Keratinocyte (primary cell): Measurements from ENCODE around the gene MTA3. TPM values are rescaled to one million over a fixed set of nuclear protein-coding genes. Genes with fewer than 3 reads are reported as not detected.

ENCODE experiments used
- DNase-seq: peaks from one replicate; pipeline ENCODE4 v3.0.0-alpha.2; 2011; ENCODE audit warnings: low read depth, missing footprints, low spot score
- FAIRE-seq: peaks from 2 replicates; lab custom pipeline; 2011; peaks lifted over from hg19 to GRCh38; lab: Jason Lieb, UNC
- H2AFZ ChIP-seq: 2 replicates; pipeline ENCODE4 v1.6.0; 2012; ENCODE audit warnings: low read length, control low read depth, inconsistent platforms; ENCODE audit not compliant: control insufficient read depth
- H3K27ac ChIP-seq: 2 replicates; pipeline ENCODE4 v1.5.1; 2011; ENCODE audit warnings: low read length; ENCODE audit not compliant: control insufficient read depth, insufficient read depth
- H3K27me3 ChIP-seq: 3 replicates; pipeline ENCODE4 v1.6.0; 2011; ENCODE audit warnings: low read length; ENCODE audit not compliant: control insufficient read depth, insufficient read depth; ENCODE audit errors: extremely low read depth
- H3K36me3 ChIP-seq, 2 experiments: 2 replicates in 1 of 2; 3 replicates in 1 of 2; pipeline ENCODE4 v1.5.1; 2011; ENCODE audit warnings: low read length in 2 of 2, mild to moderate bottlenecking in 1 of 2; ENCODE audit not compliant: control insufficient read depth in 2 of 2, insufficient read depth in 2 of 2; ENCODE audit errors: extremely low read depth in 1 of 2
- H3K4me1 ChIP-seq: 3 replicates; pipeline ENCODE4 v1.5.1; 2011; ENCODE audit warnings: low read length; ENCODE audit not compliant: control insufficient read depth, insufficient read depth; ENCODE audit errors: extremely low read depth
- H3K4me2 ChIP-seq: 3 replicates; pipeline ENCODE4 v1.6.0; 2011; ENCODE audit warnings: low read depth, low read length; ENCODE audit not compliant: control insufficient read depth, insufficient read depth; ENCODE audit errors: extremely low read depth
- H3K4me3 ChIP-seq, 3 experiments: fragments of 200-600 bp in 1 of 3; sonication (generic) in 1 of 3; 2 replicates in 2 of 3; 3 replicates in 1 of 3; pipeline ENCODE4 v1.5.1; 2011 to 2016; ENCODE audit warnings: low read length in 3 of 3, mild to moderate bottlenecking in 3 of 3, control low read depth in 2 of 3, inconsistent platforms in 1 of 3, low read depth in 1 of 3, mixed read lengths in 1 of 3, mixed run types in 1 of 3, moderate library complexity in 1 of 3; ENCODE audit not compliant: control insufficient read depth in 2 of 3, insufficient read depth in 2 of 3; ENCODE audit errors: extremely low read depth in 1 of 3
- H3K79me2 ChIP-seq: 2 replicates; pipeline ENCODE4 v1.6.0; 2012; ENCODE audit warnings: low read length; ENCODE audit not compliant: control insufficient read depth, insufficient read depth
- H3K9ac ChIP-seq: 3 replicates; pipeline ENCODE4 v1.6.0; 2011; ENCODE audit warnings: low read length; ENCODE audit not compliant: control insufficient read depth, insufficient read depth; ENCODE audit errors: extremely low read depth
- H3K9me1 ChIP-seq: 3 replicates; pipeline ENCODE4 v1.6.0; 2011; ENCODE audit warnings: low read length; ENCODE audit not compliant: control insufficient read depth, insufficient read depth; ENCODE audit errors: extremely low read depth
- H3K9me3 ChIP-seq: 2 replicates; pipeline ENCODE4 v1.5.1; 2012; ENCODE audit warnings: low read depth, low read length; ENCODE audit not compliant: control insufficient read depth
- H4K20me1 ChIP-seq: 3 replicates; pipeline ENCODE4 v1.6.0; 2011; ENCODE audit warnings: low read length; ENCODE audit not compliant: control insufficient read depth, insufficient read depth; ENCODE audit errors: extremely low read depth
- CTCF ChIP-seq, 3 experiments: IDR thresholded peaks in 1 of 3; conservative IDR thresholded peaks in 1 of 3; optimal IDR thresholded peaks in 1 of 3; 2 replicates in 2 of 3; 3 replicates in 1 of 3; pipeline versions ENCODE3 to v1.5.1; 2011; ENCODE audit warnings: low read length in 3 of 3, mild to moderate bottlenecking in 3 of 3, moderate library complexity in 2 of 3, control low read depth in 1 of 3, inconsistent platforms in 1 of 3; ENCODE audit not compliant: insufficient read depth in 2 of 3; ENCODE audit errors: extremely low read depth in 1 of 3
- EZH2 ChIP-seq: IDR thresholded peaks from one replicate; pipeline ENCODE4 v1.6.1; 2012; ENCODE audit warnings: inconsistent platforms, mild to moderate bottlenecking, low read length, moderate library complexity
- dilution Hi-C: fragments of 300-500 bp; cut with MboI; formaldehyde crosslinking; loops from one replicate; pipeline ENCODE4 v1.7.0; 2020; ENCODE audit warnings: low sequenced_read_pairs; ENCODE audit not compliant: extremely low pct_ligation_motif_present
- polyA plus RNA-seq, 5 experiments: library from polyadenylated mRNA; depleted of rRNA in 3 of 5; stranded (reverse) in 3 of 5; stranded (forward) in 1 of 5; unstranded in 1 of 5; fragments of >200 nt; gene quantifications; 1 replicate in 1 of 5; 2 replicates in 3 of 5; 3 replicates in 1 of 5; pipeline versions ENCODE4 v1.2.1 to v1.2.3, GENCODE V29; 2011 to 2012; ENCODE audit warnings: missing spikeins in 2 of 5, low read depth in 1 of 5, low replicate concordance in 1 of 5

The MTA3 gene
- polyA plus RNA-seq, 1 donor (not counting 4 experiments of a cell fraction or from before 2014, with no cell fraction given), result 34.3 TPM

- Histone ChIP-seq H3K9ac (no peak overlapping the region), H3K79me2 (no peaks in the 10 kb centered on the region), H3K4me2 (no peak overlapping the region), H4K20me1 (no peaks in the 10 kb centered on the region), H3K27ac (no peak overlapping the region), H3K4me1 (no peaks in the 10 kb centered on the region), H3K4me3 (no peak overlapping the region), H3K36me3 (peaks cover 0 to 1% of the 10 kb centered on the region in 2 experiments), H3K9me1 (no peaks in the 10 kb centered on the region), H3K27me3 (no peaks in the 10 kb centered on the region), H3K9me3 (no peaks in the 10 kb centered on the region), H2AFZ (no peak overlapping the region)
- TF ChIP-seq CTCF (optimal IDR thresholded peaks at IDR 0.05 in 1 of 3, IDR thresholded peaks at IDR 0.05 in 1 of 3, conservative IDR thresholded peaks at IDR 0.05 in 1 of 3; ENCODE audit: extremely low read depth in 1 of 3, insufficient read depth in 2 of 3, low read length in 3 of 3), result no peak
- TF ChIP-seq EZH2, result no peak
- no peak for DNase-seq
- dilution Hi-C loops, result no loop called here
- FAIRE-seq, result no peak
Observed at GRCh38 chr2:42638080-42638784, 69.8 kb downstream of the MTA3 start.

- FAIRE-seq (no peak), DNase-seq (no peak)
- TF ChIP-seq CTCF (optimal IDR thresholded peaks at IDR 0.05 in 1 of 3, IDR thresholded peaks at IDR 0.05 in 1 of 3, conservative IDR thresholded peaks at IDR 0.05 in 1 of 3; ENCODE audit: extremely low read depth in 1 of 3, insufficient read depth in 2 of 3, low read length in 3 of 3) (no peak), EZH2 (no peak)
- Histone ChIP-seq H3K9me3 (no peaks in the 10 kb centered on the region), H3K79me2 (no peaks in the 10 kb centered on the region), H3K36me3 (peaks cover 0 to 1% of the 10 kb centered on the region in 2 experiments), H3K9ac (no peak overlapping the region), H3K4me1 (no peaks in the 10 kb centered on the region), H3K4me3 (no peak overlapping the region), H3K27me3 (no peaks in the 10 kb centered on the region), H3K9me1 (no peaks in the 10 kb centered on the region), H2AFZ (no peak overlapping the region), H3K4me2 (no peak overlapping the region), H3K27ac (no peak overlapping the region), H4K20me1 (no peaks in the 10 kb centered on the region)
- dilution Hi-C loops, result no loop called here
Observed at GRCh38 chr2:42639340-42640077, 71.1 kb downstream of the MTA3 start.
